GM19099 (cell line): ENCODE data around the gene BLVRB.
A peak's percentile ranks its signal among the peaks of the same experiment; 100 is the strongest.

Experiments used
- POLR2A ChIP-seq: IDR thresholded peaks from 3 replicates; pipeline ENCODE4 v1.6.1; 2011; ENCODE audit warnings: low read depth; ENCODE audit not compliant: insufficient read length; ENCODE audit errors: extremely low read depth

Gene BLVRB

GRCh38 chr19:40420451-40420765 is 45.1 kb downstream of the BLVRB start:
- TF ChIP-seq POLR2A = no peak

GRCh38 chr19:40419780-40420179 is 45.8 kb downstream of the BLVRB start:
- TF ChIP-seq POLR2A = no peak

DNA sequence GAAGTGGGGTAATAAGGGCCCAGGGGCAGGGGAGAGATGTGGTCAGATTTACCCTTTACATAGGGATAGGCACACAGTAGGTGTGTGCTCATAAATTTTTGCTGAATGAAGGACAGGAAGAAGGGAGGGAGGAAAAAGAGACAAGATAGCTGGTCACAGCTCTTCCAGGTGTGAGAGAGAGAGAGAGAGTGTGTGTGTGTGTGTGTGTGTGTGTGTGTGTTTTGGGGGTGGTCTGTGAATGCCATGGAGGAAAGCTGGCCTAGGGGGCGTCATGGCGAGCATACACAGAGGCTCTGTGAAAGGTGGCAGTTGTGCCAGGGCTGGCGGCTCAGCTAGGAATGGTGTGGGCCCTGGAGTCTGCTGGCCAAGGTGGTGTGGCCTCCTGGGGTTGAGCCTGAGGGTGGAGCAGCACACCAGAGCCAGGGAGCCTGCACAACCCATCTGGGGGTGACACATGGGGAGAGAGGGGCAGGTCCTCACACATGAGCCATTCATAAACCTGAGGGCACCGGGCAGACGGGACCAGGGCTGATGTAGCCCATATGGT is 46.4 kb downstream of the BLVRB start:
- TF ChIP-seq POLR2A = no peak

GRCh38 chr19:40418040-40418439 is 47.5 kb downstream of the BLVRB start:
- no peak for TF ChIP-seq POLR2A

DNA sequence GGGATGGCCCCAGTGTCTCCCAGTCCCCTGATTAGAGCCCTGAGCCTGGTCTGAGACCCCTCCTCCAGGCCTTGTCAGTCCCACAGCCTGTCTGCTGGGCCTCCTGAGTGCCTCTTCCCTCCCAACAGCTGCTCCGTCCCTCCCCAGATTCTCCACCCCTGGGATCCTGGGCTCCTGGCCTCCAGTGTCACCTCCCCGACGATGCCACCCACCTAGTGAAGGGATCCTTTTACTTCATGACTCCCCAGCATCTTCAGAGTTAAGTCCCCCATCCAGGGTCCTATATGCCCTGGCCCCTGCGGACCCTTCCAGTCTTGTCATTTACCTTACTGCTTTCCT is 47.9 kb downstream of the BLVRB start:
- TF ChIP-seq POLR2A = no peak

GRCh38 chr19:40416918-40417642 is 48.5 kb downstream of the BLVRB start:
- no peak for TF ChIP-seq POLR2A

DNA sequence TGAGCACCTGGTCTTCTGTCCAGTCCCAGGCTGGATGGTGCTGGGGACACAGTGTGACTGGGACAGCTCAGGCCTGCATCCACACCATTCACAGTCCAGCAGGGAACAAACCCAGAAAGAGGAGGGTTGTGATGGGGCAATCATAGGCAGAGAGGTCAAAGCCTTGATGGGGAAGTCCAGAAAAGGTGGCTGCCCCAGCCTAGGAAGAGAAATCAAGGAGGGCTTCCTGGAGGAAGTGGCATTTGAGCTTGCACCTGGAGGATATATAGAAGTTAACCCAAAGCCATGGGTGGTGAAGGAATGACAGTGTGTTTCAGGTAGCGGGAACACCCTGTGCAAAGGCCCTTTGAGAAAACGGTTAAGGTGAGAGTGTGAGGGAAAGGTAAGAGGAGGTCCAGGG is 49.8 kb downstream of the BLVRB start:
- no peak for TF ChIP-seq POLR2A

DNA sequence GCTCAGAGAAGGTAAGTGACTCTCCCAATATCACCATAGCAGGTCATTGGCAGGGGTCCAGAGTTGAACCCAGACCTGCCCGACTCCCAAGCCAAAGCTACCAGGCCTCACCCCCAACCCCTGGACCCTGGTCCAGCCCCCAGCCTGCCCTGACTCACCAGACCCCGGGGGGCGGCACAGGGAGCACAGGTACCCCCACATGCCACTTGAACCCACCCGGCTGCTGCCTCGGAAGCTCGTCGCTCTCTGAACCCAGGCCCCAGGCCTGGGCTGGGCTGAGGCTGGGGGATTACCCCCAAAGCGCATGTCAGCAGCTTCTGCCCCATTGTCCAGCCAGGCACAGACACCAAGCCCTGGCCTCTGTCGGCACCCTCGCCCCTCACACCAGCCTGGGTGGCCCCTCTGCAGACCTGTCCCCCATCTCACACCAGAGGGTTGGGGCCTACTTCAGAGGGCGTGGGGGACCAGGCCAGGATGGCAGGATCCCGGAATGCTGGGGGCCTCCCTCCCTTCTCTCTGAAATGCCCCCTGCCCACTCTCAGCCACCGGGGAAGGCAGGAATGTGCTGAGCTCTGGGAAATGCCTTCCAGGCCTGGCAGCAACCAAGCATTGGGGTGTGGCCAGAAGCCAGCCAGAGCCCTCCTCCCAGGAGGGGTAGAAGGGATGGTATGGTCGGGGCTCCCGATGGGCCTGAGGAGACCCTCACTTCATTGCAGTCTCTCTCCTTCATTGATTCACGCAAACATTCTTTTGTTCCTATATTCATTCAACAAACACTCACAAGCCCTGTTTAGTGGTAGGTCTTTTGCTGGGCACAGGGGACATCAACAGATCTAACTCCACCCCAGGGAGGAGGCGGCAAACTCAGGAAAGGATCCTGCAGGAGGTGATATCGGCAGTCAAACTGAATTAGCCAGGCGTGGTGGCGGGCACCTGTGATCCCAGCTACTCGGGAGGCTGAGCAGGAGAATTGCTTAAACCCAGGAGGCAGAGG is 50.7 kb downstream of the BLVRB start:
- no peak for TF ChIP-seq POLR2A

DNA sequence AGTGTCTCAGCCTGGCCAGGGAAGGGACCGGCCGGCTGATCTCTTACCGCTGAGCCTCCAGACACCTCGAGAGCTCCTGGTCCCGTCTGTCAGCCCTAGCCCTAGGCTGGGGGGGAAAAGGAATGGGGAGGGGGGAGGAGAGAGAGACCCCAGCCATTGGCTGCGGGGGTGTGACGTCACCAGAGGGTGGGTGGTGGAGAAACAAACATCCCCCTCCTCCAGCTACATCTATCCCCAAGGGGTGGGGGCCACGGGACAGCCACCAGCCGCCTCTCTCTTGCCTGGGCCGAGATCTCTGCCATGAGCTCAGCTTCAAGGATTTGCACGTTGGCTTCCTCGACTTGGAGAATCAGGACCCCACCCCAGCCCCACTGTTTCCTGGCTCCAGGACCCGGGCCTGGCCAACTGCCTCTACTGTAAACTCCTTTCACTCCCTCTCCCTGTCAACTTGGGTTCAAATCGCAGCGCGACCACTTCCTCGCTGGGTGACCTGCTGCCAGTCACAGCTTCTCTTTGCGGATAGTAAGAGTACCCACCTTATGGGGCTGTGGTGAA is 52.2 kb downstream of the BLVRB start, which contains the start of gene PRX:
PRX (minus strand) TSS at position 88 of the 555 bp plus-strand sequence. CDS start 5,446 bp downstream, outside the sequence.
- no peak for TF ChIP-seq POLR2A

GRCh38 chr19:40412866-40413265 is 52.7 kb downstream of the BLVRB start:
- TF ChIP-seq POLR2A = no peak

DNA sequence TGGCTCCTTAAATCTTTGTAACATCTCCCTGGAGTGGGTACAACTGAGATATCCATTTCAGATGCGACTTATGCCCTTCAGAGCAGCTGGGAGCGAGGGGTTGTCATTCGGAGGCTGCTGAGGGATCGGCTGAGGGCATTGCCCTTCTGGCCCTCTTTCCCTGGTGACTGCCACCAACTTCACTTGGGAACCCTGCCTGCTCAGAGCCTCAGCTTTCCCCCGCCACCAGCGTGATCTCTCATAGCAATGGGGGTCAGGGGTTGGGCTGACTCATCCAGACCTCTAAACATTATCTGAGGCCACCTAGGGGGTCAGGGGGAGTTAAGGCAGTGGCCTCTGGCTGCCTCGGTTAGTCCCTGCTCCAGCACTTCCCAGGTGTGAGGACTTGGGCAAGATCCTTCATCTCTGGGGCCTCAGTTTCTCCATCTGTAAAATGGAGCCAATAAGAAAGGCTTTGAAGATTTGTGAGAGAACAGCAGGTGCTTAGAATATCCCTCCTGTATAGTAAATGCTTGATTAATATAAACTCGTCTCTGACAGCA is 53.5 kb downstream of the BLVRB start:
- TF ChIP-seq POLR2A = no peak

DNA sequence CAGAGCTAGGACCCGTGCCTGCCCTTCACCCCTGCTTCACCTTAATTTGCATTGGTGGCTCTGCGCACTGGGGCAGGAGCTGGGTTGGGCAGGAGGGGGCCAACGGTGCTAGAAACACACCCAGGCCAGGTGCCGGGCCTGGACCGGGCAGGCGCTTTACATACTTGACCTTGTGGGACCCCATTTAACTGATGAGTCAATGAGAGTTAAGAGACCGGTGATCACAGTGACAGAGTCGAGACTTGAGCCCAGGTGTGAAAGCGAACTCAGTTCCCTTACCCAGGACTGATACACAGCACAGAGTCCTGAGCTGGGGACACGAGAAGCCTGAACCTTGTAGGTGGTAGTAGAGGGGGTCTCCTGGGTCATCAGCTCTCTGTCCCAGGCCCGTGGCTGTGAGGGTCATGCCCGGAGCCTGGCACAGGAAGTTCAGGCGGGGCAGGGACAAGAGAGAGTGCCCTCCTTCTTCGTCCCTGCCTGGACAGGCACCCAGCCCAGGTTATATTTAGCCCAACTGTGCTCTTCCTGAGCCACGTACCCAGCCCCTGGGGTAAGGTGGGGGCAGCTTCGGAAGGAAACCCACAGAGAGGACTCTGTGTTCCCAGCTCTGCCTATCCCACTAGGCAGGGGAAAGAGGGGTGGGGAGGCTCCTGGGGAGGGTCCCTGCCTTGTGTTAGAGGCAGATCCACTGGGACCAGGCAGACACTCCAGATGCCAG is 54.3 kb downstream of the BLVRB start:
- peak; percentile 24 for TF ChIP-seq POLR2A

GRCh38 chr19:40410030-40410389 is 55.5 kb downstream of the BLVRB start:
- TF ChIP-seq POLR2A = no peak

DNA sequence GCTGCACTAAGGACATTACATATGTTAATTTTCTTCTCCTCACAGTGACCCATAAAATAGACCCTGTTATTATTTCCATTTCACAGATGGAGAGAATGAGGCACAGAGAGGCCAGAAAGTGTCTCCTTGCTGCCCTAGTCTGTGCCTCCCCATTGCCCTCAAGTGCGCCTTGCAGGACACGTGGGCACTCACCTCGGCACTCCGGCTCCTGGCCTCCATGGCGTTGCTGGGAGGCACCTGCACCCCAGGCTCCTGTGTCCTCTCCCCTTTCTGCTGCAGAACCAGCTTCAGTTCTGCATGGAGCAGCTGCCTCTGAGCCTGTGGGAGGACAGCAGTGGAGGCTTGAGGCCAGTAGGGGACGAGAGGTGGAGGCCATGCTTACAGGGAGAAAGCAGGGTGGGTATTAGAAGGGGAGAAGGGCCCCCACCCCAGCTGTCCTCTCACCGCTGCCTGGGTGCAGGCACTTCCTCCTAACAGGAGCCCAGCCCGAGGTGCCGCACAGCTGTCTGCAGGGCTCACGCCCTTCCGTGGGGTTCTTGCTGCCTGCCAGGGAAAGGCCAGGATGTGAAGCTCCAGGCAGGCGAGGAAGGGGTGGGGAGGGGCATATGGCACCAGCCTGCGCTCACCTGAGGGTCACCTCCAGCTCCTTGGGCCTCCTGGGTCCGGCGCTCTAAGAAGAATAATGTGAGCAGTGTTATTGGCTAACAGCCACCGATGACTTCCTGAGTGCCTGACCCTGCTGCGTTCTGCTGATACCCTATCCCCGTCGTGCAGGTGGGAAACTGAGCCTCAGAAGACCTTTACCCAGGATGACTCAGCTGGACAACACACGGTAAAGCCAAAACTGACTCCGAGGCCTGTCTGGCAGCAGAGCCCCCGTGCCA is 57.6 kb downstream of the BLVRB start:
- TF ChIP-seq POLR2A = no peak

DNA sequence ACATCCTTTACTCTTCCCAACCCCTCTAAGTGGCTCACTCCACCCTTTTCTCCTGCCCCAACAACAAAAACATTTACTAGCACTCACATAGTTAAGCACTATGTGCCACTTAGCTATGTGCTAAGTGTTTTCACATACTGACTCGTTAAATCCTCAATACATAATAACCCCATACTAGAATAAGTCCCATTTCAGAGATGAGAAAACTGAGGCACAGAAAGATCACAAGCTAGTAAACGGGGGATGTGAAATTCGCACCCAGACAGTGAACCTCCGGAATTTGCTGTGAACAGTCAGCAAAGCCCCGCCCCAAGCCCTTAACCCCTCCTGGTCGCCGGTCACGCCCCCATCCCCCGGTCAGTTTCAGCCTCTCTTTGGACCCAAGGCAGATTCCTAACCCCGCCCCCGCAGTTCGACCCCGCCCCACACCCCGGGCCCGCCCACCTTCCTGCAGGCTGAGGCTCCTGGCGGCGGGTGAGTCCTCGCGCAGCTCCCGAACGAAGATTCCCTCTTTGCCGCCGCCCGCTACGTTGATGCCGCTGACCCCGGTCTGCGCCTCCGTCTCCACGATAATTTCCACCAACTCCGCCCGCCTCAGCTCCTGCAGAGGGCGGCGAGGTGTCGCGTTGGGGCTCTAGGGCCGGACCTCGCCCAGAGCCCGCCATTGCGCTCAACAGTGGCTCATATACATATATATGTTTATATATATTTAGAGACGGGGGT is 62.1 kb downstream of the BLVRB start:
- no peak for TF ChIP-seq POLR2A
